ENCODE data around the gene RNF207.
A peak's percentile ranks its signal among the peaks of the same experiment; 100 is the strongest.

RNF207 gene

DNA sequence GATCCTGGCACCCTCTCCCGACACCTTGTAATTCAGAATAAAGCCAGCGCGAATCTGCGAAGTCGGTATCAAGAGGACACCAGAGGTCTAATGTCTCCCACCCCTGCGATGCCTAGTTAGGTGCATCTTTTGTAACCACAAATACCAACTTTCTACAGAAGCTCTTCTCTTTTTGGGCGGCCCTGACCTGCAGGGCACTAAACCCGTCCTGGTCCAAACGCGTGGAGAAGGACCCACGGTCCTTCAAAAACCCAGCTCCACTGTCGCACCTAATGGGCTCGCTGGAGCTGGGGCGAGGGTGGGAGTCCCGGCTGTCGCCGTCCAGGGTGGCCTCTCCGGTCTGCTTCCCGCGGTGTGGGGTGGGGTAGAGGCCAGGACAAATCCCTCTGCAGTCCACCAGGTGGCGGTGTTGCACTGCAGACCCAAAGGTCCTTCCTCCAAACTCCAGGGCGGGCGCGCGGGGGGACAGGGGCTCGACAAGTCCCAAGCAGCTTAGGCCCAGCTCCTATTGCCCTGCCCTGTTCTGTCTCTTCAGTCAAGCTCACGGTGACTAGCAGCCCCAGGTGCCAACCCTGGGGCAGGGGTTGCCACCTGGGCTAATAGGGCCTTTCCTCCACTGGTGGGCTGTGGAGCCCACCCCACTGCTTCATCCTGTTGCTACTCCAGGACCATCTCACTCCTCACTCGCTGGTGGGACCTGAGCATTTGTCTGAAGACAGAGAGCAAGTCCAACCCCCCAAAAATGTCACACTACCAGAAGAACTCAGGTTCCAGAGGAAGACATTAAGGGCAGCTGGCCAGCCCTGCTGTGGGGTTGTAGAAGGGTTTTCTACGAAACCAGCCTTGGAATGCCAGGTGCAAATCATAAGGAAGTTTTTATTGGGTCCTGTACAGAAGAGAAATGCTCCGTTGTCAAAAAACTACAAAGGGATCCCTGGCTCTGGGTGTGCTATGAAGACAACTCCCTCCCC lies 40.9 kb downstream of the RNF207 start (continued):
- TF ChIP-seq, protein P1, sequence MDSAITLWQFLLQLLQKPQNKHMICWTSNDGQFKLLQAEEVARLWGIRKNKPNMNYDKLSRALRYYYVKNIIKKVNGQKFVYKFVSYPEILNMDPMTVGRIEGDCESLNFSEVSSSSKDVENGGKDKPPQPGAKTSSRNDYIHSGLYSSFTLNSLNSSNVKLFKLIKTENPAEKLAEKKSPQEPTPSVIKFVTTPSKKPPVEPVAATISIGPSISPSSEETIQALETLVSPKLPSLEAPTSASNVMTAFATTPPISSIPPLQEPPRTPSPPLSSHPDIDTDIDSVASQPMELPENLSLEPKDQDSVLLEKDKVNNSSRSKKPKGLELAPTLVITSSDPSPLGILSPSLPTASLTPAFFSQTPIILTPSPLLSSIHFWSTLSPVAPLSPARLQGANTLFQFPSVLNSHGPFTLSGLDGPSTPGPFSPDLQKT (IDR thresholded peaks at IDR 0.05; ENCODE audit: borderline replicate concordance, low read depth, low read length) = no peak
- TF ChIP-seq ZNF785 (tag by site-specific recombination; IDR thresholded peaks at IDR 0.05) (no peak), ZNF501 (tag by site-specific recombination; IDR thresholded peaks at IDR 0.05) (no peak), ZNF747 (tag by site-specific recombination; IDR thresholded peaks at IDR 0.05) (no peak), ZNF560 (tag by site-specific recombination; IDR thresholded peaks at IDR 0.05; ENCODE audit: borderline replicate concordance) (no peak), ZNF558 (tag by site-specific recombination; IDR thresholded peaks at IDR 0.05) (no peak), ZNF354C (tag by site-specific recombination; IDR thresholded peaks at IDR 0.05; ENCODE audit: borderline replicate concordance, low read depth) (no peak), ZNF202 (tag by site-specific recombination; IDR thresholded peaks at IDR 0.05; ENCODE audit: borderline replicate concordance) (no peak), ZXDB (tag by site-specific recombination; IDR thresholded peaks at IDR 0.05) (0 out of 2 replicates have a peak, but pooled peaks have one; percentile 31), ZNF211 (tag by site-specific recombination; IDR thresholded peaks at IDR 0.05; ENCODE audit: low read depth) (no peak), ZNF596 (tag by site-specific recombination; IDR thresholded peaks at IDR 0.05) (no peak), ZNF335 (tag by site-specific recombination; conservative IDR thresholded peaks at IDR 0.05) (no peak), ZBTB21 (tag by site-specific recombination; IDR thresholded peaks at IDR 0.05) (no peak), BCL11A (tag by site-specific recombination; IDR thresholded peaks at IDR 0.05; ENCODE audit: low read depth) (0 out of 2 replicates have a peak, but pooled peaks have one; percentile 55), FEZF1 (tag by site-specific recombination; IDR thresholded peaks at IDR 0.05) (no peak), ZNF350 (tag by site-specific recombination; IDR thresholded peaks at IDR 0.05) (no peak), ZNF555 (tag by site-specific recombination; conservative IDR thresholded peaks at IDR 0.05) (no peak), ZSCAN16 (tag by site-specific recombination; IDR thresholded peaks at IDR 0.05) (no peak), ZNF239 (tag by site-specific recombination; IDR thresholded peaks at IDR 0.05) (no peak), ZNF19 (tag by site-specific recombination; IDR thresholded peaks at IDR 0.05; ENCODE audit: low read depth) (no peak), ZNF768 (tag by site-specific recombination; IDR thresholded peaks at IDR 0.05) (no peak), ZNF394 (tag by site-specific recombination; IDR thresholded peaks at IDR 0.05; ENCODE audit: borderline replicate concordance) (no peak), ZBTB48 (tag by site-specific recombination; IDR thresholded peaks at IDR 0.05) (no peak), EGR2 (tag by site-specific recombination; IDR thresholded peaks at IDR 0.05; ENCODE audit: low read depth) (no peak)
- TF ChIP-seq, protein P2, sequence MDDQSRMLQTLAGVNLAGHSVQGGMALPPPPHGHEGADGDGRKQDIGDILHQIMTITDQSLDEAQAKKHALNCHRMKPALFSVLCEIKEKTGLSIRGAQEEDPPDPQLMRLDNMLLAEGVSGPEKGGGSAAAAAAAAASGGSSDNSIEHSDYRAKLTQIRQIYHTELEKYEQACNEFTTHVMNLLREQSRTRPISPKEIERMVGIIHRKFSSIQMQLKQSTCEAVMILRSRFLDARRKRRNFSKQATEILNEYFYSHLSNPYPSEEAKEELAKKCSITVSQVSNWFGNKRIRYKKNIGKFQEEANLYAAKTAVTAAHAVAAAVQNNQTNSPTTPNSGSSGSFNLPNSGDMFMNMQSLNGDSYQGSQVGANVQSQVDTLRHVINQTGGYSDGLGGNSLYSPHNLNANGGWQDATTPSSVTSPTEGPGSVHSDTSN (CRISPR knock-in tag; IDR thresholded peaks at IDR 0.05) = no peak
- TF ChIP-seq, protein P3, sequence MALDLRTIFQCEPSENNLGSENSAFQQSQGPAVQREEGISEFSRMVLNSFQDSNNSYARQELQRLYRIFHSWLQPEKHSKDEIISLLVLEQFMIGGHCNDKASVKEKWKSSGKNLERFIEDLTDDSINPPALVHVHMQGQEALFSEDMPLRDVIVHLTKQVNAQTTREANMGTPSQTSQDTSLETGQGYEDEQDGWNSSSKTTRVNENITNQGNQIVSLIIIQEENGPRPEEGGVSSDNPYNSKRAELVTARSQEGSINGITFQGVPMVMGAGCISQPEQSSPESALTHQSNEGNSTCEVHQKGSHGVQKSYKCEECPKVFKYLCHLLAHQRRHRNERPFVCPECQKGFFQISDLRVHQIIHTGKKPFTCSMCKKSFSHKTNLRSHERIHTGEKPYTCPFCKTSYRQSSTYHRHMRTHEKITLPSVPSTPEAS (tag by site-specific recombination; IDR thresholded peaks at IDR 0.05) = no peak
- TF ChIP-seq, protein P4, sequence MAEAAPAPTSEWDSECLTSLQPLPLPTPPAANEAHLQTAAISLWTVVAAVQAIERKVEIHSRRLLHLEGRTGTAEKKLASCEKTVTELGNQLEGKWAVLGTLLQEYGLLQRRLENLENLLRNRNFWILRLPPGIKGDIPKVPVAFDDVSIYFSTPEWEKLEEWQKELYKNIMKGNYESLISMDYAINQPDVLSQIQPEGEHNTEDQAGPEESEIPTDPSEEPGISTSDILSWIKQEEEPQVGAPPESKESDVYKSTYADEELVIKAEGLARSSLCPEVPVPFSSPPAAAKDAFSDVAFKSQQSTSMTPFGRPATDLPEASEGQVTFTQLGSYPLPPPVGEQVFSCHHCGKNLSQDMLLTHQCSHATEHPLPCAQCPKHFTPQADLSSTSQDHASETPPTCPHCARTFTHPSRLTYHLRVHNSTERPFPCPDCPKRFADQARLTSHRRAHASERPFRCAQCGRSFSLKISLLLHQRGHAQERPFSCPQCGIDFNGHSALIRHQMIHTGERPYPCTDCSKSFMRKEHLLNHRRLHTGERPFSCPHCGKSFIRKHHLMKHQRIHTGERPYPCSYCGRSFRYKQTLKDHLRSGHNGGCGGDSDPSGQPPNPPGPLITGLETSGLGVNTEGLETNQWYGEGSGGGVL (tag by site-specific recombination; IDR thresholded peaks at IDR 0.05) = no peak
- TF ChIP-seq, protein P5, sequence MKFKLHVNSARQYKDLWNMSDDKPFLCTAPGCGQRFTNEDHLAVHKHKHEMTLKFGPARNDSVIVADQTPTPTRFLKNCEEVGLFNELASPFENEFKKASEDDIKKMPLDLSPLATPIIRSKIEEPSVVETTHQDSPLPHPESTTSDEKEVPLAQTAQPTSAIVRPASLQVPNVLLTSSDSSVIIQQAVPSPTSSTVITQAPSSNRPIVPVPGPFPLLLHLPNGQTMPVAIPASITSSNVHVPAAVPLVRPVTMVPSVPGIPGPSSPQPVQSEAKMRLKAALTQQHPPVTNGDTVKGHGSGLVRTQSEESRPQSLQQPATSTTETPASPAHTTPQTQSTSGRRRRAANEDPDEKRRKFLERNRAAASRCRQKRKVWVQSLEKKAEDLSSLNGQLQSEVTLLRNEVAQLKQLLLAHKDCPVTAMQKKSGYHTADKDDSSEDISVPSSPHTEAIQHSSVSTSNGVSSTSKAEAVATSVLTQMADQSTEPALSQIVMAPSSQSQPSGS (tag by site-specific recombination; IDR thresholded peaks at IDR 0.05; ENCODE audit: low read depth) = no peak
- TF ChIP-seq, protein P6, sequence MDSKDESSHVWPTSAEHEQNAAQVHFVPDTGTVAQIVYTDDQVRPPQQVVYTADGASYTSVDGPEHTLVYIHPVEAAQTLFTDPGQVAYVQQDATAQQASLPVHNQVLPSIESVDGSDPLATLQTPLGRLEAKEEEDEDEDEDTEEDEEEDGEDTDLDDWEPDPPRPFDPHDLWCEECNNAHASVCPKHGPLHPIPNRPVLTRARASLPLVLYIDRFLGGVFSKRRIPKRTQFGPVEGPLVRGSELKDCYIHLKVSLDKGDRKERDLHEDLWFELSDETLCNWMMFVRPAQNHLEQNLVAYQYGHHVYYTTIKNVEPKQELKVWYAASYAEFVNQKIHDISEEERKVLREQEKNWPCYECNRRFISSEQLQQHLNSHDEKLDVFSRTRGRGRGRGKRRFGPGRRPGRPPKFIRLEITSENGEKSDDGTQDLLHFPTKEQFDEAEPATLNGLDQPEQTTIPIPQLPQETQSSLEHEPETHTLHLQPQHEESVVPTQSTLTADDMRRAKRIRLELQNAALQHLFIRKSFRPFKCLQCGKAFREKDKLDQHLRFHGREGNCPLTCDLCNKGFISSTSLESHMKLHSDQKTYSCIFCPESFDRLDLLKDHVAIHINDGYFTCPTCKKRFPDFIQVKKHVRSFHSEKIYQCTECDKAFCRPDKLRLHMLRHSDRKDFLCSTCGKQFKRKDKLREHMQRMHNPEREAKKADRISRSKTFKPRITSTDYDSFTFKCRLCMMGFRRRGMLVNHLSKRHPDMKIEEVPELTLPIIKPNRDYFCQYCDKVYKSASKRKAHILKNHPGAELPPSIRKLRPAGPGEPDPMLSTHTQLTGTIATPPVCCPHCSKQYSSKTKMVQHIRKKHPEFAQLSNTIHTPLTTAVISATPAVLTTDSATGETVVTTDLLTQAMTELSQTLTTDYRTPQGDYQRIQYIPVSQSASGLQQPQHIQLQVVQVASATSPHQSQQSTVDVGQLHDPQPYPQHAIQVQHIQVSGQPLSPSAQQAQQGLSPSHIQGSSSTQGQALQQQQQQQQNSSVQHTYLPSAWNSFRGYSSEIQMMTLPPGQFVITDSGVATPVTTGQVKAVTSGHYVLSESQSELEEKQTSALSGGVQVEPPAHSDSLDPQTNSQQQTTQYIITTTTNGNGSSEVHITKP (tag by site-specific recombination; IDR thresholded peaks at IDR 0.05) = no peak

All from HEK293 (cell line).